GM23338 (cell line): Measurements from ENCODE around the gene IL1B. TPM values are rescaled to one million over a fixed set of nuclear protein-coding genes. Genes with fewer than 3 reads are reported as not detected.

ENCODE experiments used
- ATAC-seq: fragments of 200-7000 bp; cut with Tn5 transposase; 3 replicates; pipeline ENCODE4 v1.9.1; 2020
- DNase-seq: peaks from one replicate; pipeline ENCODE4 v3.0.0-alpha.2; 2015; ENCODE audit warnings: low spot score
- H2AFZ ChIP-seq: fragments of 200-600 bp; sonication (generic); 2 replicates; pipeline ENCODE4 v1.8.0; 2016; ENCODE audit warnings: antibody characterized with exemption, mild to moderate bottlenecking, moderate library complexity
- H3F3A ChIP-seq: fragments of 200-600 bp; sonication (generic); replicated peaks from 2 replicates; pipeline ENCODE4 v1.8.0; 2017; ENCODE audit warnings: antibody characterized with exemption, mixed run types, low read depth
- H3K27ac ChIP-seq: fragments of 200-600 bp; sonication (generic); 2 replicates; pipeline ENCODE4 v1.6.1; 2016; ENCODE audit warnings: low read depth
- H3K27me3 ChIP-seq: fragments of 200-600 bp; sonication (generic); 2 replicates; pipeline ENCODE4 v1.8.0; 2016; ENCODE audit warnings: mild to moderate bottlenecking, mixed run types, moderate library complexity; ENCODE audit not compliant: insufficient read depth
- H3K36me3 ChIP-seq: fragments of 200-600 bp; sonication (generic); 2 replicates; pipeline ENCODE4 v1.8.0; 2016; ENCODE audit warnings: mild to moderate bottlenecking; ENCODE audit not compliant: insufficient read depth
- H3K4me1 ChIP-seq: fragments of 200-600 bp; sonication (generic); 2 replicates; pipeline ENCODE4 v1.8.0; 2016; ENCODE audit warnings: mild to moderate bottlenecking, moderate library complexity; ENCODE audit not compliant: insufficient read depth
- H3K4me2 ChIP-seq: fragments of 200-600 bp; sonication (generic); 2 replicates; pipeline ENCODE4 v1.7.1; 2017; ENCODE audit warnings: mixed run types
- H3K4me3 ChIP-seq: fragments of 200-600 bp; sonication (generic); 2 replicates; pipeline ENCODE4 v1.6.1; 2016; ENCODE audit warnings: mixed run types
- H3K79me2 ChIP-seq: fragments of 200-600 bp; sonication (generic); replicated peaks from 2 replicates; pipeline ENCODE4 v1.8.0; 2017; ENCODE audit warnings: mild to moderate bottlenecking; ENCODE audit not compliant: insufficient read depth
- H3K9me2 ChIP-seq: fragments of 200-600 bp; sonication (generic); 2 replicates; pipeline ENCODE4 v1.8.0; 2017; ENCODE audit not compliant: insufficient read depth
- H4K20me1 ChIP-seq: fragments of 200-600 bp; sonication (generic); replicated peaks from 2 replicates; pipeline ENCODE4 v1.8.0; 2017; ENCODE audit warnings: mild to moderate bottlenecking; ENCODE audit not compliant: insufficient read depth
- H3K27ac Mint-ChIP-seq: 2 replicates; pipeline ENCODE4 v1.8.0; 2020; ENCODE audit warnings: inconsistent platforms, mild to moderate bottlenecking, moderate library complexity, mixed read lengths
- H3K27me3 Mint-ChIP-seq: 3 replicates; pipeline ENCODE4 v1.8.0; 2022; ENCODE audit warnings: low read depth, mild to moderate bottlenecking, moderate library complexity, mixed read lengths, inconsistent platforms; ENCODE audit not compliant: insufficient read depth, poor library complexity
- H3K36me3 Mint-ChIP-seq: 3 replicates; pipeline ENCODE4 v1.8.0; 2021; ENCODE audit warnings: low read depth, mild to moderate bottlenecking, inconsistent platforms, moderate library complexity, mixed read lengths
- H3K4me1 Mint-ChIP-seq: 3 replicates; pipeline ENCODE4 v1.8.0; 2020; ENCODE audit warnings: mild to moderate bottlenecking, inconsistent platforms, mixed read lengths
- H3K4me3 Mint-ChIP-seq: 3 replicates; pipeline ENCODE4 v1.8.0; 2021; ENCODE audit warnings: moderate library complexity, mild to moderate bottlenecking, inconsistent platforms, mixed read lengths
- H3K9me3 Mint-ChIP-seq: 3 replicates; pipeline ENCODE4 v1.8.0; 2020; ENCODE audit warnings: moderate library complexity, mild to moderate bottlenecking, inconsistent platforms, mixed read lengths
- CREB1 ChIP-seq: fragments of 250-450 bp; sonication (Bioruptor Pico); IDR thresholded peaks from 2 replicates; pipeline ENCODE4 v1.5.0; 2020; ENCODE audit warnings: low read depth, mild to moderate bottlenecking, moderate library complexity
- EZH2 ChIP-seq: fragments of 200-600 bp; sonication (generic); IDR thresholded peaks from one replicate; pipeline ENCODE4 v1.8.0; 2017; ENCODE audit warnings: antibody characterized with exemption, mild to moderate bottlenecking, low read depth; ENCODE audit not compliant: unreplicated experiment
- EZH2phosphoT487 ChIP-seq: fragments of 200-600 bp; sonication (generic); IDR thresholded peaks from one replicate; pipeline ENCODE4 v1.8.1; 2018; ENCODE audit warnings: antibody characterized with exemption; ENCODE audit not compliant: unreplicated experiment
- JUNB ChIP-seq: IDR thresholded peaks from one replicate; pipeline ENCODE4 v1.6.1; 2016; ENCODE audit warnings: antibody characterized with exemption; ENCODE audit not compliant: unreplicated experiment
- NANOG ChIP-seq: IDR thresholded peaks from 2 replicates; pipeline ENCODE4 v1.6.1; 2016; ENCODE audit warnings: antibody characterized with exemption, borderline replicate concordance
- POLR2AphosphoS5 ChIP-seq: IDR thresholded peaks from 2 replicates; pipeline ENCODE4 v1.6.1; 2016; ENCODE audit warnings: antibody characterized with exemption, low read depth
- STAT1 ChIP-seq: IDR thresholded peaks from one replicate; pipeline ENCODE4 v1.6.1; 2016; ENCODE audit warnings: antibody characterized with exemption; ENCODE audit not compliant: unreplicated experiment
- ZNF114 ChIP-seq: fragments of 250-450 bp; sonication (Bioruptor Pico); IDR thresholded peaks from 2 replicates; pipeline ENCODE4 v1.5.0; 2020; ENCODE audit warnings: mild to moderate bottlenecking, moderate library complexity
- ZNF331 ChIP-seq: fragments of 250-450 bp; sonication (Bioruptor Pico); IDR thresholded peaks from 2 replicates; pipeline ENCODE4 v1.5.0; 2020; ENCODE audit warnings: low read depth, mild to moderate bottlenecking, moderate library complexity
- polyA plus RNA-seq: library from polyadenylated mRNA; unstranded; fragments of >200 nt; fragmentation: Nextera tagmentation; extraction: Ambion mirVana; gene quantifications from 2 replicates; pipeline ENCODE4 v1.2.1, GENCODE V29; 2016
- total RNA-seq: library from RNA; depleted of rRNA; stranded (reverse); fragments of >200 nt; shearing (Covaris generic); gene quantifications from 2 replicates; pipeline ENCODE4 v1.2.3, GENCODE V29; 2014
- TF ChIP-seq, protein P1 (sequence below), 2 experiments: fragments of 200-600 bp in 1 of 2; sonication (generic) in 1 of 2; conservative IDR thresholded peaks; 2 replicates each; pipeline versions ENCODE4 v1.5.1 to v1.6.1; 2016 to 2017; ENCODE audit warnings: antibody characterized with exemption in 2 of 2, low read depth in 2 of 2, mild to moderate bottlenecking in 2 of 2, moderate library complexity in 1 of 2
- TF ChIP-seq, protein P2 (sequence below): fragments of 250-450 bp; sonication (Bioruptor Pico); IDR thresholded peaks from 2 replicates; pipeline ENCODE4 v1.5.0; 2020; ENCODE audit warnings: mild to moderate bottlenecking, moderate library complexity
- TF ChIP-seq, protein P3 (sequence below): IDR thresholded peaks from one replicate; pipeline ENCODE4 v1.6.1; 2018; ENCODE audit warnings: antibody characterized with exemption; ENCODE audit not compliant: unreplicated experiment
- TF ChIP-seq, protein P4 (sequence below): IDR thresholded peaks from 2 replicates; pipeline ENCODE4 v1.6.1; 2016; ENCODE audit warnings: antibody characterized with exemption

Gene IL1B
- total and polyA plus RNA-seq, 2 experiments from 2014 or later, result not detected

DNA sequence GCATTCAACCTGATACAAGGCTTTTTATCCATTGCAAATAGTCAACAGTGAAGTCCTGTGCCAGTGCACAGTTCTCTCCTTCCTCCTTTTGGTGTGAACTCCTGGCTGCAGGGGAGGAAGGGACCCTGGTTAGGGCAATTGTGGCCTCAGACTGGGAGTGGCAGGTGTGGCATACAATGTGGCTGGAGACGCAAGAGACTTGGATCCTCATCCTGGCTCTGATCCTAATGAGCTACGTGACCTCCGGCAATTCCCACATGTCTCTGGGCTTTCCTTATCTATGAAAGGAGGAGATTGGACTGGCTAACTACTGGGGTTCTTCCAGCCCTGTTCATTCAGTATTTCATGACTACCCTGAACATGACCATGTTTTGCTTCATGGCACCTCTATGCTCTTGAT is 41.7 kb downstream of the IL1B start:
- no peak overlapping the region for H3K27ac ChIP-seq
- DNase-seq (no peak), ATAC-seq (no peak)
- TF ChIP-seq STAT1 (no peak), EZH2phosphoT487 (no peak), EZH2 (no peak), CREB1 (CRISPR knock-in tag) (no peak), ZNF114 (CRISPR knock-in tag) (no peak), NANOG (no peak), JUNB (no peak), ZNF331 (CRISPR knock-in tag) (no peak), POLR2AphosphoS5 (no peak)
- TF ChIP-seq, protein P1, sequence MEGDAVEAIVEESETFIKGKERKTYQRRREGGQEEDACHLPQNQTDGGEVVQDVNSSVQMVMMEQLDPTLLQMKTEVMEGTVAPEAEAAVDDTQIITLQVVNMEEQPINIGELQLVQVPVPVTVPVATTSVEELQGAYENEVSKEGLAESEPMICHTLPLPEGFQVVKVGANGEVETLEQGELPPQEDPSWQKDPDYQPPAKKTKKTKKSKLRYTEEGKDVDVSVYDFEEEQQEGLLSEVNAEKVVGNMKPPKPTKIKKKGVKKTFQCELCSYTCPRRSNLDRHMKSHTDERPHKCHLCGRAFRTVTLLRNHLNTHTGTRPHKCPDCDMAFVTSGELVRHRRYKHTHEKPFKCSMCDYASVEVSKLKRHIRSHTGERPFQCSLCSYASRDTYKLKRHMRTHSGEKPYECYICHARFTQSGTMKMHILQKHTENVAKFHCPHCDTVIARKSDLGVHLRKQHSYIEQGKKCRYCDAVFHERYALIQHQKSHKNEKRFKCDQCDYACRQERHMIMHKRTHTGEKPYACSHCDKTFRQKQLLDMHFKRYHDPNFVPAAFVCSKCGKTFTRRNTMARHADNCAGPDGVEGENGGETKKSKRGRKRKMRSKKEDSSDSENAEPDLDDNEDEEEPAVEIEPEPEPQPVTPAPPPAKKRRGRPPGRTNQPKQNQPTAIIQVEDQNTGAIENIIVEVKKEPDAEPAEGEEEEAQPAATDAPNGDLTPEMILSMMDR (conservative IDR thresholded peaks at IDR 0.05; ENCODE audit: low read depth in 2 of 2), result no peak
- TF ChIP-seq, protein P2, sequence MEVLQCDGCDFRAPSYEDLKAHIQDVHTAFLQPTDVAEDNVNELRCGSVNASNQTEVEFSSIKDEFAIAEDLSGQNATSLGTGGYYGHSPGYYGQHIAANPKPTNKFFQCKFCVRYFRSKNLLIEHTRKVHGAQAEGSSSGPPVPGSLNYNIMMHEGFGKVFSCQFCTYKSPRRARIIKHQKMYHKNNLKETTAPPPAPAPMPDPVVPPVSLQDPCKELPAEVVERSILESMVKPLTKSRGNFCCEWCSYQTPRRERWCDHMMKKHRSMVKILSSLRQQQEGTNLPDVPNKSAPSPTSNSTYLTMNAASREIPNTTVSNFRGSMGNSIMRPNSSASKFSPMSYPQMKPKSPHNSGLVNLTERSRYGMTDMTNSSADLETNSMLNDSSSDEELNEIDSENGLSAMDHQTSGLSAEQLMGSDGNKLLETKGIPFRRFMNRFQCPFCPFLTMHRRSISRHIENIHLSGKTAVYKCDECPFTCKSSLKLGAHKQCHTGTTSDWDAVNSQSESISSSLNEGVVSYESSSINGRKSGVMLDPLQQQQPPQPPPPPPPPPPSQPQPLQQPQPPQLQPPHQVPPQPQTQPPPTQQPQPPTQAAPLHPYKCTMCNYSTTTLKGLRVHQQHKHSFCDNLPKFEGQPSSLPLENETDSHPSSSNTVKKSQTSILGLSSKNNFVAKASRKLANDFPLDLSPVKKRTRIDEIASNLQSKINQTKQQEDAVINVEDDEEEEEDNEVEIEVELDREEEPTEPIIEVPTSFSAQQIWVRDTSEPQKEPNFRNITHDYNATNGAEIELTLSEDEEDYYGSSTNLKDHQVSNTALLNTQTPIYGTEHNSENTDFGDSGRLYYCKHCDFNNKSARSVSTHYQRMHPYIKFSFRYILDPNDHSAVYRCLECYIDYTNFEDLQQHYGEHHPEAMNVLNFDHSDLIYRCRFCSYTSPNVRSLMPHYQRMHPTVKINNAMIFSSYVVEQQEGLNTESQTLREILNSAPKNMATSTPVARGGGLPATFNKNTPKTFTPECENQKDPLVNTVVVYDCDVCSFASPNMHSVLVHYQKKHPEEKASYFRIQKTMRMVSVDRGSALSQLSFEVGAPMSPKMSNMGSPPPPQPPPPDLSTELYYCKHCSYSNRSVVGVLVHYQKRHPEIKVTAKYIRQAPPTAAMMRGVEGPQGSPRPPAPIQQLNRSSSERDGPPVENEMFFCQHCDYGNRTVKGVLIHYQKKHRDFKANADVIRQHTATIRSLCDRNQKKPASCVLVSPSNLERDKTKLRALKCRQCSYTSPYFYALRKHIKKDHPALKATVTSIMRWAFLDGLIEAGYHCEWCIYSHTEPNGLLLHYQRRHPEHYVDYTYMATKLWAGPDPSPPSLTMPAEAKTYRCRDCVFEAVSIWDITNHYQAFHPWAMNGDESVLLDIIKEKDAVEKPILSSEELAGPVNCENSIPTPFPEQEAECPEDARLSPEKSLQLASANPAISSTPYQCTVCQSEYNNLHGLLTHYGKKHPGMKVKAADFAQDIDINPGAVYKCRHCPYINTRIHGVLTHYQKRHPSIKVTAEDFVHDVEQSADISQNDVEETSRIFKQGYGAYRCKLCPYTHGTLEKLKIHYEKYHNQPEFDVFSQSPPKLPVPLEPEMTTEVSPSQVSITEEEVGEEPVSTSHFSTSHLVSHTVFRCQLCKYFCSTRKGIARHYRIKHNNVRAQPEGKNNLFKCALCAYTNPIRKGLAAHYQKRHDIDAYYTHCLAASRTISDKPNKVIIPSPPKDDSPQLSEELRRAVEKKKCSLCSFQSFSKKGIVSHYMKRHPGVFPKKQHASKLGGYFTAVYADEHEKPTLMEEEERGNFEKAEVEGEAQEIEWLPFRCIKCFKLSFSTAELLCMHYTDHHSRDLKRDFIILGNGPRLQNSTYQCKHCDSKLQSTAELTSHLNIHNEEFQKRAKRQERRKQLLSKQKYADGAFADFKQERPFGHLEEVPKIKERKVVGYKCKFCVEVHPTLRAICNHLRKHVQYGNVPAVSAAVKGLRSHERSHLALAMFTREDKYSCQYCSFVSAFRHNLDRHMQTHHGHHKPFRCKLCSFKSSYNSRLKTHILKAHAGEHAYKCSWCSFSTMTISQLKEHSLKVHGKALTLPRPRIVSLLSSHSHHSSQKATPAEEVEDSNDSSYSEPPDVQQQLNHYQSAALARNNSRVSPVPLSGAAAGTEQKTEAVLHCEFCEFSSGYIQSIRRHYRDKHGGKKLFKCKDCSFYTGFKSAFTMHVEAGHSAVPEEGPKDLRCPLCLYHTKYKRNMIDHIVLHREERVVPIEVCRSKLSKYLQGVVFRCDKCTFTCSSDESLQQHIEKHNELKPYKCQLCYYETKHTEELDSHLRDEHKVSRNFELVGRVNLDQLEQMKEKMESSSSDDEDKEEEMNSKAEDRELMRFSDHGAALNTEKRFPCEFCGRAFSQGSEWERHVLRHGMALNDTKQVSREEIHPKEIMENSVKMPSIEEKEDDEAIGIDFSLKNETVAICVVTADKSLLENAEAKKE (CRISPR knock-in tag), result no peak
- TF ChIP-seq, protein P3, sequence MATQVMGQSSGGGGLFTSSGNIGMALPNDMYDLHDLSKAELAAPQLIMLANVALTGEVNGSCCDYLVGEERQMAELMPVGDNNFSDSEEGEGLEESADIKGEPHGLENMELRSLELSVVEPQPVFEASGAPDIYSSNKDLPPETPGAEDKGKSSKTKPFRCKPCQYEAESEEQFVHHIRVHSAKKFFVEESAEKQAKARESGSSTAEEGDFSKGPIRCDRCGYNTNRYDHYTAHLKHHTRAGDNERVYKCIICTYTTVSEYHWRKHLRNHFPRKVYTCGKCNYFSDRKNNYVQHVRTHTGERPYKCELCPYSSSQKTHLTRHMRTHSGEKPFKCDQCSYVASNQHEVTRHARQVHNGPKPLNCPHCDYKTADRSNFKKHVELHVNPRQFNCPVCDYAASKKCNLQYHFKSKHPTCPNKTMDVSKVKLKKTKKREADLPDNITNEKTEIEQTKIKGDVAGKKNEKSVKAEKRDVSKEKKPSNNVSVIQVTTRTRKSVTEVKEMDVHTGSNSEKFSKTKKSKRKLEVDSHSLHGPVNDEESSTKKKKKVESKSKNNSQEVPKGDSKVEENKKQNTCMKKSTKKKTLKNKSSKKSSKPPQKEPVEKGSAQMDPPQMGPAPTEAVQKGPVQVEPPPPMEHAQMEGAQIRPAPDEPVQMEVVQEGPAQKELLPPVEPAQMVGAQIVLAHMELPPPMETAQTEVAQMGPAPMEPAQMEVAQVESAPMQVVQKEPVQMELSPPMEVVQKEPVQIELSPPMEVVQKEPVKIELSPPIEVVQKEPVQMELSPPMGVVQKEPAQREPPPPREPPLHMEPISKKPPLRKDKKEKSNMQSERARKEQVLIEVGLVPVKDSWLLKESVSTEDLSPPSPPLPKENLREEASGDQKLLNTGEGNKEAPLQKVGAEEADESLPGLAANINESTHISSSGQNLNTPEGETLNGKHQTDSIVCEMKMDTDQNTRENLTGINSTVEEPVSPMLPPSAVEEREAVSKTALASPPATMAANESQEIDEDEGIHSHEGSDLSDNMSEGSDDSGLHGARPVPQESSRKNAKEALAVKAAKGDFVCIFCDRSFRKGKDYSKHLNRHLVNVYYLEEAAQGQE, result no peak
- TF ChIP-seq, protein P4, sequence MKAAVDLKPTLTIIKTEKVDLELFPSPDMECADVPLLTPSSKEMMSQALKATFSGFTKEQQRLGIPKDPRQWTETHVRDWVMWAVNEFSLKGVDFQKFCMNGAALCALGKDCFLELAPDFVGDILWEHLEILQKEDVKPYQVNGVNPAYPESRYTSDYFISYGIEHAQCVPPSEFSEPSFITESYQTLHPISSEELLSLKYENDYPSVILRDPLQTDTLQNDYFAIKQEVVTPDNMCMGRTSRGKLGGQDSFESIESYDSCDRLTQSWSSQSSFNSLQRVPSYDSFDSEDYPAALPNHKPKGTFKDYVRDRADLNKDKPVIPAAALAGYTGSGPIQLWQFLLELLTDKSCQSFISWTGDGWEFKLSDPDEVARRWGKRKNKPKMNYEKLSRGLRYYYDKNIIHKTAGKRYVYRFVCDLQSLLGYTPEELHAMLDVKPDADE, result no peak
- H3K9me2 ChIP-seq, result 0 out of 2 replicates have a peak, but pooled peaks cover 4% of the 10 kb centered on the region
- Mint-ChIP-seq H3K27ac (peak overlapping the region; percentile 11), H3K4me1 (peaks cover 21% of the 10 kb centered on the region), H3K4me3 (no peak overlapping the region), H3K9me3 (peaks cover 4% of the 10 kb centered on the region; the same call in 2 of the 3 replicates), H3K27me3 (peaks cover 10% of the 10 kb centered on the region), H3K36me3 (peaks cover 12% of the 10 kb centered on the region; the same call in 2 of the 3 replicates)
- no peak overlapping the region for H3K4me2 ChIP-seq
- no peak overlapping the region for H2AFZ ChIP-seq
- no peaks in the 10 kb centered on the region for H3F3A ChIP-seq
- H3K36me3 ChIP-seq, result no peaks in the 10 kb centered on the region
- H3K4me3 ChIP-seq, result no peak overlapping the region
- H3K27me3 ChIP-seq, result no peaks in the 10 kb centered on the region
- peaks cover 12% of the 10 kb centered on the region; the same call in 1 of the 2 replicates for H3K4me1 ChIP-seq
- H4K20me1 ChIP-seq, result no peaks in the 10 kb centered on the region
- no peaks in the 10 kb centered on the region for H3K79me2 ChIP-seq
